ENCODE measurements around the gene PPP1R13L. TPM values are rescaled to one million over a fixed set of nuclear protein-coding genes. Genes with fewer than 3 reads are reported as not detected.

PPP1R13L gene
- total RNA-seq, 1 experiment from 2014 or later: 27.5 TPM

DNA sequence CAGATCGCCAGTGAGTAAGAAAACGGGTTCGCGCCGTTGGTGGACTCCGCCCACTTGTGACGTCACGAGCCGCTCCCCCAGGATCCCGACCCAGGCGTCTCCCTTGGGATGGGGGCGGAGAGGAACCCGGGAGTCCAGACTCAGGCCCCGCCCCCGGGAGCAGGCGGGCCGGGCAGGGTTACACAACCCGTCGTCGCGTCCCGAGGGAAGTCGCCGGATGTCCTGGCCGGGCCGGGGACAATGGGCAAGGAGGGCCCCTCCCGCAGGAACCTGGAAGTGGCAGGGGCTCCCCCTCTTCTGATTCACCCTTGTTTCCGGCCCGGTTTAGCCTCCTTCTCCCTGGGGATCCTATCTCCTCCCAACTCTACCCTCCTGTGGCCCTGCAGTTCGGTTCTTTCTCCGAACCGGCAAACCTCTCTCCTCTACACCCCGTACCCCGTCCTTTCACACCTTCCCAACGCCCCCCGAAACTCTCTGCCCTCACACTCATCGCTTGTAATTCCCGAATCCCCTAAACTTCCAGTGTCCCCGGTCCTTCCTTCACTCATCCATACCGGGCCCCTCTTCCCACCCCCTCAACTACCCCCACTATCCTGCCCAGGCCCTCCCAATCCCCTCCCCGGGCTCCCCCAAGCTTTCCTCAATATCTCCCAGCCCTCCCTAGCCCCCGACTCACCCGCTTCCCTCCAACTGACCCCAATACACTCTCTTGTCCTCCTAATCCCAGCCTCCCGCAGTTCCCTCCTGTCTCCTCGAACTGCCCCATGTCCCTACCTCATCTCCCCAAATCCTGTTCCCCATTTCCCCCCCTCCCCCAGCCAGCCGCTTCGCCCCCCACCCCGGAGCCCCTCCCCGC lies 38.8 kb upstream of the PPP1R13L start (continued):
- TF ChIP-seq, protein P1, sequence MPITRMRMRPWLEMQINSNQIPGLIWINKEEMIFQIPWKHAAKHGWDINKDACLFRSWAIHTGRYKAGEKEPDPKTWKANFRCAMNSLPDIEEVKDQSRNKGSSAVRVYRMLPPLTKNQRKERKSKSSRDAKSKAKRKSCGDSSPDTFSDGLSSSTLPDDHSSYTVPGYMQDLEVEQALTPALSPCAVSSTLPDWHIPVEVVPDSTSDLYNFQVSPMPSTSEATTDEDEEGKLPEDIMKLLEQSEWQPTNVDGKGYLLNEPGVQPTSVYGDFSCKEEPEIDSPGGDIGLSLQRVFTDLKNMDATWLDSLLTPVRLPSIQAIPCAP (CRISPR knock-in tag; IDR thresholded peaks at IDR 0.05): no peak
- TF ChIP-seq, protein P2, sequence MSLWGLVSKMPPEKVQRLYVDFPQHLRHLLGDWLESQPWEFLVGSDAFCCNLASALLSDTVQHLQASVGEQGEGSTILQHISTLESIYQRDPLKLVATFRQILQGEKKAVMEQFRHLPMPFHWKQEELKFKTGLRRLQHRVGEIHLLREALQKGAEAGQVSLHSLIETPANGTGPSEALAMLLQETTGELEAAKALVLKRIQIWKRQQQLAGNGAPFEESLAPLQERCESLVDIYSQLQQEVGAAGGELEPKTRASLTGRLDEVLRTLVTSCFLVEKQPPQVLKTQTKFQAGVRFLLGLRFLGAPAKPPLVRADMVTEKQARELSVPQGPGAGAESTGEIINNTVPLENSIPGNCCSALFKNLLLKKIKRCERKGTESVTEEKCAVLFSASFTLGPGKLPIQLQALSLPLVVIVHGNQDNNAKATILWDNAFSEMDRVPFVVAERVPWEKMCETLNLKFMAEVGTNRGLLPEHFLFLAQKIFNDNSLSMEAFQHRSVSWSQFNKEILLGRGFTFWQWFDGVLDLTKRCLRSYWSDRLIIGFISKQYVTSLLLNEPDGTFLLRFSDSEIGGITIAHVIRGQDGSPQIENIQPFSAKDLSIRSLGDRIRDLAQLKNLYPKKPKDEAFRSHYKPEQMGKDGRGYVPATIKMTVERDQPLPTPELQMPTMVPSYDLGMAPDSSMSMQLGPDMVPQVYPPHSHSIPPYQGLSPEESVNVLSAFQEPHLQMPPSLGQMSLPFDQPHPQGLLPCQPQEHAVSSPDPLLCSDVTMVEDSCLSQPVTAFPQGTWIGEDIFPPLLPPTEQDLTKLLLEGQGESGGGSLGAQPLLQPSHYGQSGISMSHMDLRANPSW (CRISPR knock-in tag; conservative IDR thresholded peaks at IDR 0.05; ENCODE audit: low read depth): no peak
- TF ChIP-seq, protein P3, sequence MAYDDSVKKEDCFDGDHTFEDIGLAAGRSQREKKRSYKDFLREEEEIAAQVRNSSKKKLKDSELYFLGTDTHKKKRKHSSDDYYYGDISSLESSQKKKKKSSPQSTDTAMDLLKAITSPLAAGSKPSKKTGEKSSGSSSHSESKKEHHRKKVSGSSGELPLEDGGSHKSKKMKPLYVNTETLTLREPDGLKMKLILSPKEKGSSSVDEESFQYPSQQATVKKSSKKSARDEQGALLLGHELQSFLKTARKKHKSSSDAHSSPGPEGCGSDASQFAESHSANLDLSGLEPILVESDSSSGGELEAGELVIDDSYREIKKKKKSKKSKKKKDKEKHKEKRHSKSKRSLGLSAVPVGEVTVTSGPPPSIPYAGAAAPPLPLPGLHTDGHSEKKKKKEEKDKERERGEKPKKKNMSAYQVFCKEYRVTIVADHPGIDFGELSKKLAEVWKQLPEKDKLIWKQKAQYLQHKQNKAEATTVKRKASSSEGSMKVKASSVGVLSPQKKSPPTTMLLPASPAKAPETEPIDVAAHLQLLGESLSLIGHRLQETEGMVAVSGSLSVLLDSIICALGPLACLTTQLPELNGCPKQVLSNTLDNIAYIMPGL (CRISPR knock-in tag; IDR thresholded peaks at IDR 0.05): no peak
- TF ChIP-seq, protein P4, sequence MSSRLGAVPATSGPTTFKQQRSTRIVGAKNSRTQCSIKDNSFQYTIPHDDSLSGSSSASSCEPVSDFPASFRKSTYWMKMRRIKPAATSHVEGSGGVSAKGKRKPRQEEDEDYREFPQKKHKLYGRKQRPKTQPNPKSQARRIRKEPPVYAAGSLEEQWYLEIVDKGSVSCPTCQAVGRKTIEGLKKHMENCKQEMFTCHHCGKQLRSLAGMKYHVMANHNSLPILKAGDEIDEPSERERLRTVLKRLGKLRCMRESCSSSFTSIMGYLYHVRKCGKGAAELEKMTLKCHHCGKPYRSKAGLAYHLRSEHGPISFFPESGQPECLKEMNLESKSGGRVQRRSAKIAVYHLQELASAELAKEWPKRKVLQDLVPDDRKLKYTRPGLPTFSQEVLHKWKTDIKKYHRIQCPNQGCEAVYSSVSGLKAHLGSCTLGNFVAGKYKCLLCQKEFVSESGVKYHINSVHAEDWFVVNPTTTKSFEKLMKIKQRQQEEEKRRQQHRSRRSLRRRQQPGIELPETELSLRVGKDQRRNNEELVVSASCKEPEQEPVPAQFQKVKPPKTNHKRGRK (CRISPR knock-in tag; IDR thresholded peaks at IDR 0.05; ENCODE audit: borderline replicate concordance): no peak
- TF ChIP-seq ATF1 (CRISPR knock-in tag; IDR thresholded peaks at IDR 0.05) (no peak), NR3C1 (CRISPR knock-in tag; conservative IDR thresholded peaks at IDR 0.05; ENCODE audit: low read depth) (no peak), CBFB (CRISPR knock-in tag; IDR thresholded peaks at IDR 0.05; ENCODE audit: low read depth) (no peak), ETV6 (CRISPR knock-in tag; IDR thresholded peaks at IDR 0.05) (peak; percentile 50; the same call in 1 of the 2 replicates), IRF2 (CRISPR knock-in tag; IDR thresholded peaks at IDR 0.05; ENCODE audit: borderline replicate concordance, low read depth) (no peak), MYBL2 (CRISPR knock-in tag; IDR thresholded peaks at IDR 0.05) (no peak), ZNF121 (CRISPR knock-in tag; IDR thresholded peaks at IDR 0.05) (no peak), ZNF396 (CRISPR knock-in tag; IDR thresholded peaks at IDR 0.05; ENCODE audit: borderline replicate concordance) (no peak), HMGA2 (CRISPR knock-in tag; IDR thresholded peaks at IDR 0.05) (no peak), ZNF416 (CRISPR knock-in tag; IDR thresholded peaks at IDR 0.05) (no peak), SOX15 (CRISPR knock-in tag; IDR thresholded peaks at IDR 0.05) (no peak), KAT7 (CRISPR knock-in tag; IDR thresholded peaks at IDR 0.05; ENCODE audit: borderline replicate concordance) (no peak), SMAD3 (CRISPR knock-in tag; IDR thresholded peaks at IDR 0.05; ENCODE audit: borderline replicate concordance) (no peak), GRHL2 (CRISPR knock-in tag; IDR thresholded peaks at IDR 0.05; ENCODE audit: insufficient replicate concordance, severe bottlenecking) (no peak)
- TF ChIP-seq, protein P5, sequence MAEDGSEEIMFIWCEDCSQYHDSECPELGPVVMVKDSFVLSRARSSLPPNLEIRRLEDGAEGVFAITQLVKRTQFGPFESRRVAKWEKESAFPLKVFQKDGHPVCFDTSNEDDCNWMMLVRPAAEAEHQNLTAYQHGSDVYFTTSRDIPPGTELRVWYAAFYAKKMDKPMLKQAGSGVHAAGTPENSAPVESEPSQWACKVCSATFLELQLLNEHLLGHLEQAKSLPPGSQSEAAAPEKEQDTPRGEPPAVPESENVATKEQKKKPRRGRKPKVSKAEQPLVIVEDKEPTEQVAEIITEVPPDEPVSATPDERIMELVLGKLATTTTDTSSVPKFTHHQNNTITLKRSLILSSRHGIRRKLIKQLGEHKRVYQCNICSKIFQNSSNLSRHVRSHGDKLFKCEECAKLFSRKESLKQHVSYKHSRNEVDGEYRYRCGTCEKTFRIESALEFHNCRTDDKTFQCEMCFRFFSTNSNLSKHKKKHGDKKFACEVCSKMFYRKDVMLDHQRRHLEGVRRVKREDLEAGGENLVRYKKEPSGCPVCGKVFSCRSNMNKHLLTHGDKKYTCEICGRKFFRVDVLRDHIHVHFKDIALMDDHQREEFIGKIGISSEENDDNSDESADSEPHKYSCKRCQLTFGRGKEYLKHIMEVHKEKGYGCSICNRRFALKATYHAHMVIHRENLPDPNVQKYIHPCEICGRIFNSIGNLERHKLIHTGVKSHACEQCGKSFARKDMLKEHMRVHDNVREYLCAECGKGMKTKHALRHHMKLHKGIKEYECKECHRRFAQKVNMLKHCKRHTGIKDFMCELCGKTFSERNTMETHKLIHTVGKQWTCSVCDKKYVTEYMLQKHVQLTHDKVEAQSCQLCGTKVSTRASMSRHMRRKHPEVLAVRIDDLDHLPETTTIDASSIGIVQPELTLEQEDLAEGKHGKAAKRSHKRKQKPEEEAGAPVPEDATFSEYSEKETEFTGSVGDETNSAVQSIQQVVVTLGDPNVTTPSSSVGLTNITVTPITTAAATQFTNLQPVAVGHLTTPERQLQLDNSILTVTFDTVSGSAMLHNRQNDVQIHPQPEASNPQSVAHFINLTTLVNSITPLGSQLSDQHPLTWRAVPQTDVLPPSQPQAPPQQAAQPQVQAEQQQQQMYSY (CRISPR knock-in tag; IDR thresholded peaks at IDR 0.05): no peak
- TF ChIP-seq, protein P6, sequence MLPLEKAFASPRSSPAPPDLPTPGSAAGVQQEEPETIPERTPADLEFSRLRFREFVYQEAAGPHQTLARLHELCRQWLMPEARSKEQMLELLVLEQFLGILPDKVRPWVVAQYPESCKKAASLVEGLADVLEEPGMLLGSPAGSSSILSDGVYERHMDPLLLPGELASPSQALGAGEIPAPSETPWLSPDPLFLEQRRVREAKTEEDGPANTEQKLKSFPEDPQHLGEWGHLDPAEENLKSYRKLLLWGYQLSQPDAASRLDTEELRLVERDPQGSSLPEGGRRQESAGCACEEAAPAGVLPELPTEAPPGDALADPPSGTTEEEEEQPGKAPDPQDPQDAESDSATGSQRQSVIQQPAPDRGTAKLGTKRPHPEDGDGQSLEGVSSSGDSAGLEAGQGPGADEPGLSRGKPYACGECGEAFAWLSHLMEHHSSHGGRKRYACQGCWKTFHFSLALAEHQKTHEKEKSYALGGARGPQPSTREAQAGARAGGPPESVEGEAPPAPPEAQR (CRISPR knock-in tag; IDR thresholded peaks at IDR 0.05): no peak
- TF ChIP-seq, protein P7, sequence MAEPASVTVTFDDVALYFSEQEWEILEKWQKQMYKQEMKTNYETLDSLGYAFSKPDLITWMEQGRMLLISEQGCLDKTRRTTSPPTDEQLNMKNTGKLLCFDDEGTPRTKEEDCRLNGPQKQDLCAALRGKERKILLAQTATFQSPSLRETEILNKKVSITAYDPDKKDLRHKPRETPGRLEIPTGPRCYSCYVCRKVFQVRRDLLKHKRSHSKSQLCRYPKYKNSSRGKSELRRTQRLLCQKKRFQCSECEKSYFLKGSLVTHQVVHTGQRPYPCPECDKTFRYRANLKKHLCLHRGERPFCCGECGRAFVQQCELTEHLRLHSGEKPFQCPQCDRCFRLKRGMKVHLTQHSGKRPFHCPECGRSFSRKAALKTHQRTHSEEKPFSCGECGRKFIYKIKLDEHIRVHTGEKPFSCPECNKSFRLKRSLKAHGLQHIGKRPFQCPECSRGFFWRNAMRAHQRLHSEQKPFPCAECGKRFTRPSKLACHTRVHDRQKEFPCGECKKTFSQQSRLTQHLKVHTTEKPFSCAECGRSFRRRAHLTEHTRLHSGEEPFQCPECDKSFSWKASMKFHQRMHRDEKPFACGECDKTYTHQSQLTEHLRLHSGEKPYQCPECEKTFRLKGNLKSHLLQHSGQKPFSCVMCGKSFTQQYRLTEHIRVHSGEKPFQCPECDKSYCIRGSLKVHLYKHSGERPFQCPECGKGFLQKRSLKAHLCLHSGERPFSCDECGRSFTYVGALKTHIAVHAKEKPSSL (CRISPR knock-in tag; conservative IDR thresholded peaks at IDR 0.05): no peak
- TF ChIP-seq, protein P8, sequence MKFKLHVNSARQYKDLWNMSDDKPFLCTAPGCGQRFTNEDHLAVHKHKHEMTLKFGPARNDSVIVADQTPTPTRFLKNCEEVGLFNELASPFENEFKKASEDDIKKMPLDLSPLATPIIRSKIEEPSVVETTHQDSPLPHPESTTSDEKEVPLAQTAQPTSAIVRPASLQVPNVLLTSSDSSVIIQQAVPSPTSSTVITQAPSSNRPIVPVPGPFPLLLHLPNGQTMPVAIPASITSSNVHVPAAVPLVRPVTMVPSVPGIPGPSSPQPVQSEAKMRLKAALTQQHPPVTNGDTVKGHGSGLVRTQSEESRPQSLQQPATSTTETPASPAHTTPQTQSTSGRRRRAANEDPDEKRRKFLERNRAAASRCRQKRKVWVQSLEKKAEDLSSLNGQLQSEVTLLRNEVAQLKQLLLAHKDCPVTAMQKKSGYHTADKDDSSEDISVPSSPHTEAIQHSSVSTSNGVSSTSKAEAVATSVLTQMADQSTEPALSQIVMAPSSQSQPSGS (CRISPR knock-in tag; IDR thresholded peaks at IDR 0.05; ENCODE audit: borderline replicate concordance, low read depth): no peak

All from WTC11 (cell line).